HG02885 (cell line): ENCODE results near the gene SDHA.
"Not testable (repeated sequence)": the region's sequence is repeated elsewhere in the genome, so short reads cannot be mapped to it uniquely, and the experiment has no call there.

Source experiments
- ATAC-seq: cut with Tn5 transposase; IDR thresholded peaks from one replicate; pipeline ENCODE4 v1.9.1; 2021; ENCODE audit warnings: mild to moderate bottlenecking; ENCODE audit not compliant: unreplicated experiment, poor library complexity

Gene SDHA

GRCh38 chr5:251975-252374 is 33.9 kb downstream of the SDHA start:
- not testable (repeated sequence) for ATAC-seq

- no peak for ATAC-seq
These were observed 34.4 kb downstream of the SDHA start for GRCh38 chr5:252546-252945.

GRCh38 chr5:254322-254721 is 36.2 kb downstream of the SDHA start:
- not testable (repeated sequence) for ATAC-seq

GRCh38 chr5:255116-255515 is 37.0 kb downstream of the SDHA start:
- ATAC-seq: not testable (repeated sequence)

GRCh38 chr5:256347-256746 is 38.2 kb downstream of the SDHA start:
- ATAC-seq: not testable (repeated sequence)

GRCh38 chr5:257148-257547 is 39.0 kb downstream of the SDHA start:
- no peak for ATAC-seq

- ATAC-seq: not testable (repeated sequence)
These were observed 45.3 kb downstream of the SDHA start for GRCh38 chr5:263275-263974.

- ATAC-seq: no peak
These were observed 46.2 kb downstream of the SDHA start for GRCh38 chr5:264338-264737.

- ATAC-seq: not testable (repeated sequence)
These were observed 48.3 kb downstream of the SDHA start for GRCh38 chr5:266311-267026.

GRCh38 chr5:267716-268115 is 49.6 kb downstream of the SDHA start:
- no peak for ATAC-seq

GRCh38 chr5:270340-270739 is 52.2 kb downstream of the SDHA start:
- ATAC-seq: no peak

GRCh38 chr5:271828-272167 is 53.7 kb downstream of the SDHA start:
- ATAC-seq: not testable (repeated sequence)

- ATAC-seq: not testable (repeated sequence)
These were observed 55.0 kb downstream of the SDHA start for GRCh38 chr5:273091-273490.

- ATAC-seq: not testable (repeated sequence)
These were observed 55.4 kb downstream of the SDHA start for GRCh38 chr5:273491-273890.

- ATAC-seq: not testable (repeated sequence)
These were observed 56.2 kb downstream of the SDHA start for GRCh38 chr5:274346-274745.

GRCh38 chr5:278646-279045 is 60.5 kb downstream of the SDHA start:
- no peak for ATAC-seq

- not testable (repeated sequence) for ATAC-seq
These were observed 61.0 kb downstream of the SDHA start for GRCh38 chr5:279051-279665.

GRCh38 chr5:285991-286557 is 68.0 kb downstream of the SDHA start:
- no peak for ATAC-seq

- ATAC-seq: not testable (repeated sequence)
These were observed 72.1 kb downstream of the SDHA start for GRCh38 chr5:290200-290599.

GRCh38 chr5:291345-291744 is 73.2 kb downstream of the SDHA start:
- not testable (repeated sequence) for ATAC-seq

GRCh38 chr5:294788-295187 is 76.7 kb downstream of the SDHA start:
- ATAC-seq: not testable (repeated sequence)
